HFF-Myc (cell line): Measurements from ENCODE around the gene PLXNC1.

ENCODE experiments used
- DNase-seq: peaks from one replicate; pipeline ENCODE4 v3.0.0-alpha.2; 2011; ENCODE audit warnings: low read depth; ENCODE audit errors: extremely low read depth
- H3K4me3 ChIP-seq: replicated peaks from 2 replicates; pipeline ENCODE4 v1.5.1; 2011; ENCODE audit warnings: low read depth, mild to moderate bottlenecking, control low read depth, low read length
- TF ChIP-seq, protein P1 (sequence below): IDR thresholded peaks from 2 replicates; pipeline ENCODE4 v1.5.1; 2012; ENCODE audit warnings: mild to moderate bottlenecking, low read depth, low read length, control low read depth; ENCODE audit errors: missing control alignments

Gene PLXNC1

DNA sequence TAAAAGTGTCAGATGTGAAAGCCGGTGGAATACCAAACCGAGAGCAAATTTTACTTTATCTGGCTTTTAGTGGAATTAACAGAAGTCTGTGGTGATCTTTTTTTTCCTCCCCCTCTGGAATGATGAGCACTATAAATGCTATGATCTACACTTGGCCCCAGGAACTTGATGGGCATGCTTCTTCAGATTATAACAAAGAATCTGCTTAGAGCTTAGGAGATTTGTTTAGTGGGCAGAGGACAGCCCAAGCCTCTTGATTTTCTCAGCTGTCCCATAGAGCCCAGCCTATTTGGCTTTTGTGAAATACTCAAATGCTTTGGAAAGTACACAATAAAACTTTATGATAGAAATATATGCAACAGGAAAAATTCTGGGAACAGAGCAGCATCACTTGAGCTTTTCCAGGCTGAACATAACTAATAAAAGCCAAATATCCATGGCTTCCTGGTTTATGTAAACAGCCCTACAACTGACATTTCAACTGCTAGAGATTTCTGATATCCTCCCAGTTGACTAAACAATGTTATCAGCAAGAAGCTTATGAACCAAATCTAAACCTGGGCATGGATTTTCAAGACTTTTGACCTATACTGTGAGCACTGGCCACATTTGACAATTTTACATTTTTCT is 149.6 kb downstream of the PLXNC1 start:
- no peak overlapping the region for H3K4me3 ChIP-seq
- TF ChIP-seq, protein P1, sequence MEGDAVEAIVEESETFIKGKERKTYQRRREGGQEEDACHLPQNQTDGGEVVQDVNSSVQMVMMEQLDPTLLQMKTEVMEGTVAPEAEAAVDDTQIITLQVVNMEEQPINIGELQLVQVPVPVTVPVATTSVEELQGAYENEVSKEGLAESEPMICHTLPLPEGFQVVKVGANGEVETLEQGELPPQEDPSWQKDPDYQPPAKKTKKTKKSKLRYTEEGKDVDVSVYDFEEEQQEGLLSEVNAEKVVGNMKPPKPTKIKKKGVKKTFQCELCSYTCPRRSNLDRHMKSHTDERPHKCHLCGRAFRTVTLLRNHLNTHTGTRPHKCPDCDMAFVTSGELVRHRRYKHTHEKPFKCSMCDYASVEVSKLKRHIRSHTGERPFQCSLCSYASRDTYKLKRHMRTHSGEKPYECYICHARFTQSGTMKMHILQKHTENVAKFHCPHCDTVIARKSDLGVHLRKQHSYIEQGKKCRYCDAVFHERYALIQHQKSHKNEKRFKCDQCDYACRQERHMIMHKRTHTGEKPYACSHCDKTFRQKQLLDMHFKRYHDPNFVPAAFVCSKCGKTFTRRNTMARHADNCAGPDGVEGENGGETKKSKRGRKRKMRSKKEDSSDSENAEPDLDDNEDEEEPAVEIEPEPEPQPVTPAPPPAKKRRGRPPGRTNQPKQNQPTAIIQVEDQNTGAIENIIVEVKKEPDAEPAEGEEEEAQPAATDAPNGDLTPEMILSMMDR: no peak
- DNase-seq: no peak

DNA sequence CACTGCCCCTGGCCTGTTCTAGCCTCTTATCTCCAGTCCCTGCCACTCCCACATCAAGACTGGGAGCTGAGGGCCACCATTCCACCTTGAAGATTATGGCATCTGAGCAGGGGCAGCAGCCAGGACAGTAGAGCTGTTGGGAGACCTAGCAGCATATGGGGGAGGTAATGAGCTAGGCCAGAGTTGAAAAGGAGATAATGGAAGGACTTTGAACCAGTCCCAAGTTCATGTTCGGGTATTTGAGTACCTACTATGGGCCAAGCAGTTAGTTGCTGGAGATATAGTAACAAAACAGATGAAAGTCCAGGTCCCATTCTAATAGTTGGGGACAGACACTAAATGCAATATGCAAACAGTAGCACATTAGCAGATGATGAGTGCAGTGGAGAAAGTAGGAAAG is 151.5 kb downstream of the PLXNC1 start:
- TF ChIP-seq, protein P1: no peak
- no peak overlapping the region for H3K4me3 ChIP-seq
- DNase-seq: no peak

DNA sequence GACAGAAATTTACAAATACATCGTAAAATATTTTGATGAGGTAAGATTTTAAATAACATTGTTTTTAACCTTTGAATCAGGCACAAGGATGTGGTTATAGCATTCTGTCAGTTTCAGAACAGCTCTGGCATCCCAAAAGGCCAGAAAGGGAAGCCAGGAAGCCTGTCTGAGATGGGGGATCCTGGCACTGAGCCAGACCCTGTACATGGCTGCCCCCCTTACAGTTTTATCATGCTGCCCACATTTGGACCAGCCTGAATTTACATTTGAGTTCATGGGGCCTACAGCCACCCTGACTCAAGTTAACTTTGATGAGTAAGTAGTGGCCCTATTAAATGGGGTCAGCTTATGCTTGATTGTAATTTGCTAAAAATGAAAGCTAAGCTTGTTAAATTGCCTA is 155.6 kb downstream of the PLXNC1 start:
- DNase-seq: no peak
- TF ChIP-seq, protein P1: no peak
- H3K4me3 ChIP-seq: no peak overlapping the region

DNA sequence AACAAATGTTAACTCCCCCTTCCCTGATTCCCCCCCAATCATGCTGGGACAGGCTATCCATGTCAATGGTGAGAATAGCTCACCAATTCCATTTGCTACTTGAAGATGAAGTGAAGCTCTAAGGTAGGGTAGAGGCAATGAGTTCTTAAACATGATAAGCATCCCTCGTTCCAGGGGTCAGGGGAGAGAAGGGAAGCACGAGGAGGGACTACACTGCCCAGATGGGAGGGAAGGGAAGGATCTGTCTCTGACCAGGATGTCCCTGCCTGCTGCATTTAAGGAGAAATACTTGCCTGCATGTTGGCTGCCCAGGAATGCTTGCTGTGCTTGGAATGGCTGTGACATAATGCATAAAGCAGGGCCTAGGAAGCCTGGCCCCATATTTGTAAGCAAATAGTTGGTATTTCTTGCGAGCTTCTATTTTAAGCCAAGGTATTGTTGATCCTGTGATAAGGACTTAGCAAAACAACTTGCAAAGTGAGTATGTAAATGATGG is 156.2 kb downstream of the PLXNC1 start:
- TF ChIP-seq, protein P1: no peak
- H3K4me3 ChIP-seq: no peak overlapping the region
- DNase-seq: no peak

DNA sequence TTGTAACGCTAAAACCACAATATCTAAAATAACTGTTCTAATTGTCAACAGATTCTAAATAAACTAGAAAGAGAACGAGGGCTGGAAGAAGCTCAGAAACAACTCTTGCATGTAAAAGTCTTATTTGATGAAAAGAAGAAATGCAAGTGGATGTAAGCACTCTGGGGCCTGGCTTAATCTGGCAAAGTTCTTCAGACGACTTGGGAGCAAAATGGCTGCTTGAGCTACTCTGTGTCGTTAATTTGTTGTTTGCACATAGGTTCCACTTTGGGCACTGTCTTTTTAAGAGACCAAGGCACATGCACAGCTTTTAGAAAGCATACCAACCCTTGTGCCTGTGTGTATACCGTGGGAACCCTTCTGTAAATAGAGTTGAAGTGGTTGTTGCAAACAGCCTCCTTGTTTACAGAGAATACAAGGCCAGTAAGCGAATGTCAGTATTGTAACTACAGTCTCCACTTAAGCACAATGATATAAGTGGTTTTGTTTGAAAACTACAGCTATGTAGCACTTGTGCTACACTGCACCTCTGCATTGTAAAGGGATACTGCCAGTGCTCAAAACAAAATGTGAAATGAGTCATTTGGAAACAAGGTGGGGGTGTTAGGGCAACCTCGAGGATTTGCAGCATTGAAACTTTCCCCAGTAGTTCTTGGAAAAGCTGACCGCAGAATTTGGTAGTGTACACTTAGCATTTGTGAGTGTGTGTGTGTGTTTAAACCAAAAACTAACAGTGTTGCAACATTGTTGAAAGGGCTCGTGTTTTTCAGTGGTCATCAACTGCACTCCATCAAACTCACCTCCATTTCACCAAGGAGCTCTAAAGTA is 157.0 kb downstream of the PLXNC1 start:
- no peak overlapping the region for H3K4me3 ChIP-seq
- DNase-seq: no peak
- TF ChIP-seq, protein P1: no peak

DNA sequence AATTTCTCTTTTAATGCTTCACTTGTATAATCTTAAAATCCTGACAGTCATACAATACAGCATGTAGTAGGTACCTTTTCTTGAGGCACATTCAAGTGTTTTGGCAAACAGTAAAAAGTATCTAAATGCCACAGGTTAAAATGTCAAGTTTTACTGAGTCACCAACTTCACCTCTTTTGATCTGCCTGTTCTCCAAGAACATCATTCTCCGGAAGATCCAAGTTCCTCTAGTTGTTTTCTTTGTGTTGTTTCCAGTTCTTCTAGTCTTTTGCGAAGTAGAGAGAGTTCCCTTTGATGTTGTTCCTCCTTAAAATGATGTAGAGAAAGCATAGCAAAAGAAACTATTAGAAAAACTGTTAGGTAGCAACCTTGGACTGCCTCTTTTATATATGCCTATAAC is 160.2 kb downstream of the PLXNC1 start:
- TF ChIP-seq, protein P1: no peak
- H3K4me3 ChIP-seq: no peak overlapping the region
- no peak for DNase-seq
